ENCODE data around the gene HSFX4. TPM values are rescaled to one million over a fixed set of nuclear protein-coding genes. Genes with fewer than 3 reads are reported as not detected.
A peak's percentile ranks its signal among the peaks of the same experiment; 100 is the strongest.

HSFX4 gene
- total RNA-seq, 6 experiments from 2014 or later, result not detected

GRCh38 chrX:149937871-149938426, 8.6 kb downstream of the HSFX4 start:
- TF ChIP-seq CTCF (IDR thresholded peaks at IDR 0.05) (no peak), POLR2A (IDR thresholded peaks at IDR 0.05) (peak; percentile 65)
- intact Hi-C loops (cut with DNase I), result no loop called here
- peak overlapping the region; percentile 72 to 88 (median 76) for H3K27ac ChIP-seq
- H3K4me3 ChIP-seq, result peak overlapping the region; percentile 41 to 71 (median 65)
- H3K4me1 ChIP-seq, result no peaks in the 10 kb centered on the region
- no peaks in the 10 kb centered on the region for H3K27me3 ChIP-seq
- DNase-seq (peak in 2 of 3 donors; percentile 37 to 44), ATAC-seq (no peak)
- 47% methylated on average over 14 of the region's 46 CpGs for WGBS (ENCODE audit: insufficient coverage, low coverage, low lambda C conversion rate, missing lambda C conversion rate)
- H3K9me3 ChIP-seq, result no peaks in the 10 kb centered on the region
- no peaks in the 10 kb centered on the region for H3K36me3 ChIP-seq

- H3K27ac ChIP-seq, result peak within 1 kb of the TSS; percentile 72 to 88 (median 76)
- no peaks in the 10 kb centered on the region for H3K4me1 ChIP-seq
- DNase-seq (peak; percentile 92 to 96 (median 93)), ATAC-seq (peak; percentile 43 to 62 (median 52))
- no peak for TF ChIP-seq POLR2A (IDR thresholded peaks at IDR 0.05)
- TF ChIP-seq CTCF (IDR thresholded peaks at IDR 0.05), result peak; percentile 46 to 63 (median 52)
- H3K27me3 ChIP-seq, result no peaks in the 10 kb centered on the region
- no peaks in the 10 kb centered on the region for H3K9me3 ChIP-seq
- intact Hi-C loops (cut with DNase I), result no loop called here
- H3K4me3 ChIP-seq, result peak within 1 kb of the TSS; percentile 41 to 71 (median 65)
- WGBS (ENCODE audit: insufficient coverage, low coverage, low lambda C conversion rate, missing lambda C conversion rate), result 34% methylated on average over 22 of the region's 39 CpGs
- H3K36me3 ChIP-seq, result no peaks in the 10 kb centered on the region
Measured at GRCh38 chrX:149938427-149938880, 9.1 kb downstream of the HSFX4 start, which contains the start of gene EOLA2. TSS of gene EOLA2 (minus strand) at chrX:149938491. CDS start at chrX:149933874, 4,617 bp downstream.

- peak; percentile 95 to 98 (median 96) for DNase-seq
- Histone ChIP-seq H3K9me3 (no peaks in the 10 kb centered on the region), H3K27me3 (no peaks in the 10 kb centered on the region), H3K4me1 (no peaks in the 10 kb centered on the region), H3K27ac (peak overlapping the region in 2 of 3 donors; percentile 76 to 88), H3K4me3 (peak overlapping the region in 1 of 3 donors; percentile 71), H3K36me3 (no peaks in the 10 kb centered on the region)
- peak; percentile 51 to 68 (median 62) for ATAC-seq
- intact Hi-C loops (cut with DNase I), result no loop called here
- TF ChIP-seq CTCF (IDR thresholded peaks at IDR 0.05) (no peak), POLR2A (IDR thresholded peaks at IDR 0.05) (no peak)
- WGBS (ENCODE audit: insufficient coverage, low coverage, low lambda C conversion rate, missing lambda C conversion rate), result 32% methylated on average over 42 of the region's 50 CpGs
Measured at GRCh38 chrX:149938881-149939654, 9.7 kb downstream of the HSFX4 start.

- whole genome bisulfite sequencing (ENCODE audit: insufficient coverage, low coverage, low lambda C conversion rate, missing lambda C conversion rate), result 25% methylated on average over 13 of the region's 17 CpGs
- Histone ChIP-seq H3K4me3 (peak overlapping the region; percentile 38 to 53 (median 52)), H3K27me3 (no peaks in the 10 kb centered on the region), H3K9me3 (no peaks in the 10 kb centered on the region), H3K27ac (peak overlapping the region in 2 of 3 donors; percentile 63 to 73), H3K36me3 (no peaks in the 10 kb centered on the region), H3K4me1 (no peaks in the 10 kb centered on the region)
- DNase-seq (no peak), ATAC-seq (peak in 2 of 4 donors; percentile 43 to 61)
- intact Hi-C loops (cut with DNase I), result no loop called here
- TF ChIP-seq POLR2A (IDR thresholded peaks at IDR 0.05) (no peak), CTCF (IDR thresholded peaks at IDR 0.05) (no peak)
Measured at GRCh38 chrX:149939655-149939904, 10.2 kb downstream of the HSFX4 start.
